Endothelial cell of umbilical vein (primary cell): ENCODE results near the gene MED22. TPM values are rescaled to one million over a fixed set of nuclear protein-coding genes. Genes with fewer than 3 reads are reported as not detected.

Experiments used
- BruUV-seq: library from RNA; stranded (reverse); fragments of 400-500 nt; replicated peaks from 2 replicates; lab custom pipeline; 2021; lab: Mats Ljungman, UMichigan
- CTCF ChIA-PET: fragments of 300-600, 350-600 bp; sonication (Branson Sonifier 250); formaldehyde crosslinking; loops from one replicate; lab custom pipeline; 2021; ENCODE audit warnings: antibody characterized with exemption, inconsistent platforms; lab: Charles Lee
- POLR2A ChIA-PET: fragments of 300-600, 350-600 bp; sonication (Branson Sonifier 250); formaldehyde crosslinking; loops from one replicate; lab custom pipeline; 2021; ENCODE audit warnings: antibody characterized with exemption, inconsistent platforms; lab: Charles Lee
- DNase-seq: peaks from one replicate; pipeline ENCODE4 v3.0.0-alpha.2; 2011; ENCODE audit warnings: low read depth, low spot score
- FAIRE-seq: peaks from 2 replicates; lab custom pipeline; 2011; peaks lifted over from hg19 to GRCh38; lab: Jason Lieb, UNC
- H2AFZ ChIP-seq: 2 replicates; pipeline ENCODE4 v1.6.0; 2012; ENCODE audit warnings: low read depth, low read length, control low read depth, inconsistent platforms
- H3K27ac ChIP-seq: 2 replicates; pipeline ENCODE4 v1.5.1; 2011; ENCODE audit warnings: low read depth, mild to moderate bottlenecking, control low read depth, low read length, moderate library complexity; ENCODE audit not compliant: insufficient read depth
- H3K27me3 ChIP-seq, 2 experiments: 2 replicates each; pipeline versions ENCODE4 v1.6.0 to v1.6.1; 2011; ENCODE audit warnings: low read length in 2 of 2, mixed read lengths in 1 of 2; ENCODE audit not compliant: control insufficient read depth in 2 of 2, insufficient read depth in 2 of 2
- H3K36me3 ChIP-seq, 2 experiments: 2 replicates in 1 of 2; 3 replicates in 1 of 2; pipeline ENCODE4 v1.5.1; 2011; ENCODE audit warnings: low read length in 2 of 2, mild to moderate bottlenecking in 1 of 2, moderate library complexity in 1 of 2; ENCODE audit not compliant: control insufficient read depth in 2 of 2, insufficient read depth in 2 of 2; ENCODE audit errors: extremely low read depth in 1 of 2
- H3K4me1 ChIP-seq: 3 replicates; pipeline ENCODE4 v1.5.1; 2011; ENCODE audit warnings: mild to moderate bottlenecking, low read length; ENCODE audit not compliant: control insufficient read depth, insufficient read depth; ENCODE audit errors: extremely low read depth
- H3K4me2 ChIP-seq: 2 replicates; pipeline ENCODE4 v1.6.1; 2011; ENCODE audit warnings: low read length, control low read depth, mixed read lengths; ENCODE audit not compliant: insufficient read depth
- H3K4me3 ChIP-seq, 3 experiments: fragments of 200-600 bp in 1 of 3; sonication (generic), shearing (Covaris generic) in 1 of 3; replicated peaks in 1 of 3; 2 replicates each; pipeline ENCODE4 v1.5.1; 2011 to 2016; ENCODE audit warnings: control low read depth in 3 of 3, low read length in 3 of 3, mild to moderate bottlenecking in 2 of 3, inconsistent platforms in 1 of 3, low read depth in 1 of 3, moderate library complexity in 1 of 3; ENCODE audit not compliant: insufficient read depth in 1 of 3
- H3K79me2 ChIP-seq: 2 replicates; pipeline ENCODE4 v1.6.0; 2012; ENCODE audit warnings: low read length, inconsistent platforms; ENCODE audit not compliant: control insufficient read depth, insufficient read depth
- H3K9ac ChIP-seq: replicated peaks from 2 replicates; pipeline ENCODE3; 2011; ENCODE audit warnings: low read length, control low read depth; ENCODE audit not compliant: insufficient read depth; ENCODE audit errors: extremely low read depth
- H3K9me1 ChIP-seq: replicated peaks from 3 replicates; pipeline ENCODE4 v1.6.0; 2011; ENCODE audit warnings: mild to moderate bottlenecking, low read length; ENCODE audit not compliant: control insufficient read depth, insufficient read depth; ENCODE audit errors: extremely low read depth
- H3K9me3 ChIP-seq: replicated peaks from 2 replicates; pipeline ENCODE4 v1.5.1; 2012; ENCODE audit warnings: low read length, inconsistent platforms; ENCODE audit not compliant: control insufficient read depth, insufficient read depth
- H4K20me1 ChIP-seq: replicated peaks from 2 replicates; pipeline ENCODE3; 2011; ENCODE audit warnings: mild to moderate bottlenecking, low read length; ENCODE audit not compliant: control insufficient read depth, insufficient read depth; ENCODE audit errors: extremely low read depth
- CTCF ChIP-seq, 2 donors: IDR thresholded peaks; 1 replicate in 1 of 2; 2 replicates in 1 of 2; pipeline ENCODE4 v1.5.1; 2011; ENCODE audit warnings: low read length in 2 of 2, mild to moderate bottlenecking in 2 of 2, moderate library complexity in 2 of 2, control low read depth in 1 of 2, inconsistent platforms in 1 of 2, low read depth in 1 of 2; ENCODE audit not compliant: insufficient read depth in 1 of 2; ENCODE audit errors: extremely low read depth in 1 of 2
- EZH2 ChIP-seq: IDR thresholded peaks from 2 replicates; pipeline ENCODE4 v1.6.1; 2012; ENCODE audit warnings: borderline replicate concordance, low read depth, mild to moderate bottlenecking, moderate library complexity, low read length, inconsistent platforms; ENCODE audit not compliant: severe bottlenecking
- FOS ChIP-seq: IDR thresholded peaks from 2 replicates; pipeline ENCODE4 v1.6.1; 2011; ENCODE audit warnings: mild to moderate bottlenecking, low read length, moderate library complexity, borderline replicate concordance; ENCODE audit not compliant: insufficient read depth
- GATA2 ChIP-seq: IDR thresholded peaks from 2 replicates; pipeline ENCODE4 v1.7.0; 2011; ENCODE audit warnings: low read depth, mild to moderate bottlenecking, moderate library complexity, mixed read lengths, low read length; ENCODE audit not compliant: insufficient read length, insufficient read depth
- JUN ChIP-seq: IDR thresholded peaks from 2 replicates; pipeline ENCODE4 v1.6.1; 2011; ENCODE audit warnings: borderline replicate concordance, low read depth; ENCODE audit not compliant: insufficient read length, insufficient read depth
- MYC ChIP-seq: IDR thresholded peaks from one replicate; pipeline ENCODE4 v1.6.1; 2011; ENCODE audit warnings: mild to moderate bottlenecking, low read depth, low read length
- POLR2A ChIP-seq: IDR thresholded peaks from 2 replicates; pipeline ENCODE4 v1.6.1; 2012; ENCODE audit warnings: low read depth, mild to moderate bottlenecking, control low read depth, low read length
- POLR2AphosphoS5 ChIP-seq: IDR thresholded peaks from 2 replicates; pipeline ENCODE4 v1.6.1; 2012; ENCODE audit warnings: low read depth, mild to moderate bottlenecking, control low read depth, low read length, moderate library complexity; ENCODE audit not compliant: insufficient read depth
- dilution Hi-C: fragments of 300-500 bp; cut with MboI; formaldehyde crosslinking; loops from one replicate; pipeline ENCODE4 v1.15.0; 2019; ENCODE audit warnings: low sequenced_read_pairs; ENCODE audit not compliant: extremely low pct_ligation_motif_present
- intact Hi-C: fragments of 100-400 bp; cut with micrococcal nuclease; formaldehyde crosslinking; loops from one replicate; pipeline ENCODE4 v1.10.0; 2022
- polyA plus RNA-seq, 4 experiments: library from polyadenylated mRNA; depleted of rRNA in 3 of 4; stranded (reverse) in 3 of 4; unstranded in 1 of 4; fragments of >200 nt; gene quantifications; 2 replicates each; pipeline versions ENCODE4 v1.2.1 to v1.2.3, GENCODE V29; 2011 to 2012; ENCODE audit warnings: missing spikeins in 1 of 4
- total RNA-seq: library from RNA; stranded (reverse); gene quantifications from 2 replicates; pipeline ENCODE4 v1.2.3, GENCODE V29; 2021
- TF ChIP-seq, protein P1 (sequence below): IDR thresholded peaks from 2 replicates; pipeline ENCODE4 v1.6.1; 2011; ENCODE audit not compliant: insufficient read depth, insufficient read length

The MED22 gene
- total and polyA plus RNA-seq, 2 donors (not counting 3 experiments of a cell fraction or from before 2014, with no cell fraction given): 25.7 to 27.4 TPM

DNA sequence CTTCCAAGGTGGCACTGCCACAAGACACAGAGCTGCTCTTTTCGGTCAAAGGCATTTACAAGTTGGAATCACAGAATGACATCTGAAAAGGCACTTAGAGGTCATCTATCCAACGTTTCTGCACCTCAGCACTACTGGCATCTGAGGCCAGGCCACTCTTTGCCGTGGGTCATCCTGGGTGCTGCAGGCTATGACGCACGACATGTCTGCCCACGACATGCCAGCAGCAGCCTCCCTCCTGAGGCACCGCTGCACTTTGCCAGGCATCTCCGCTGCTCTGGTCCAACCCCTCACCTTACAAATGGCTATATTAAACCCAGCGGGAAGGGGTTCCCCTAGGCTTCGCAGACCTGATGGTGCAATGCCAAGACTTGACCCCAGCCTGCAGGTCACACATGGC is 19.8 kb upstream of the MED22 start:
- Histone ChIP-seq H3K9ac (no peak overlapping the region), H3K4me1 (peaks cover 15% of the 10 kb centered on the region), H3K9me1 (no peaks in the 10 kb centered on the region), H3K27me3 (no peaks in the 10 kb centered on the region), H3K9me3 (no peaks in the 10 kb centered on the region), H3K27ac (no peak overlapping the region), H3K4me2 (no peak overlapping the region), H2AFZ (no peak overlapping the region), H3K79me2 (peaks cover 80% of the 10 kb centered on the region), H4K20me1 (no peaks in the 10 kb centered on the region), H3K4me3 (no peak overlapping the region), H3K36me3 (peaks cover 24 to 65% of the 10 kb centered on the region in 2 experiments)
- dilution Hi-C loops (no loop called here), intact Hi-C loops (no loop called here)
- ChIA-PET POLR2A (interaction anchor here (1.5 kb wide), 1 partner anchor 17 kb away, joined by 3 read pairs; no protein-coding TSS in a partner anchor), CTCF (interaction anchor here (1.1 kb wide), 1 partner anchor 9 kb away, joined by 3 read pairs; the partner anchor contains the start of gene STKLD1)
- no peak for FAIRE-seq
- BruUV-seq: no TSS peak
- no peak for TF ChIP-seq CTCF (IDR thresholded peaks at IDR 0.05; ENCODE audit: extremely low read depth in 1 of 2, insufficient read depth in 1 of 2, low read depth in 1 of 2, low read length in 2 of 2)
- TF ChIP-seq EZH2: no peak
- TF ChIP-seq FOS: no peak
- TF ChIP-seq, protein P1, sequence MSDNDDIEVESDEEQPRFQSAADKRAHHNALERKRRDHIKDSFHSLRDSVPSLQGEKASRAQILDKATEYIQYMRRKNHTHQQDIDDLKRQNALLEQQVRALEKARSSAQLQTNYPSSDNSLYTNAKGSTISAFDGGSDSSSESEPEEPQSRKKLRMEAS: no peak
- no peak for TF ChIP-seq POLR2A
- no peak for TF ChIP-seq POLR2AphosphoS5
- TF ChIP-seq MYC: no peak
- TF ChIP-seq GATA2: no peak
- TF ChIP-seq JUN: no peak
- no peak for DNase-seq
